Thyroid gland (tissue), 4 donors: Measurements from ENCODE around the gene CIZ1. TPM values are rescaled to one million over a fixed set of nuclear protein-coding genes. Genes with fewer than 3 reads are reported as not detected.
"Not testable (repeated sequence)": the region's sequence is repeated elsewhere in the genome, so short reads cannot be mapped to it uniquely, and the experiment has no call there.

Experiments
- DNase-seq, 2 donors: peaks; one replicate each; pipeline ENCODE4 v3.0.0-alpha.2; 2019
- H3K27ac ChIP-seq, 3 donors: fragments of 200-600 bp; sonication (generic); 1 replicate in 2 of 3; 2 replicates in 1 of 3; pipeline ENCODE4 v1.5.1; 2016 to 2019; ENCODE audit warnings: mild to moderate bottlenecking in 1 of 3, moderate library complexity in 1 of 3
- H3K27me3 ChIP-seq: fragments of 200-600 bp; sonication (generic); one replicate; pipeline ENCODE4 v1.5.1; 2019
- H3K36me3 ChIP-seq, 2 donors: fragments of 200-600 bp; sonication (generic); one replicate each; pipeline ENCODE4 v1.5.1; 2016 to 2019
- H3K4me1 ChIP-seq, 2 donors: fragments of 200-600 bp; sonication (generic); one replicate each; pipeline ENCODE4 v1.5.1; 2017 to 2019
- H3K4me3 ChIP-seq, 3 donors: fragments of 200-600 bp; sonication (generic); replicated peaks in 1 of 3; 1 replicate in 2 of 3; 2 replicates in 1 of 3; pipeline ENCODE4 v1.5.1; 2016; ENCODE audit warnings: mild to moderate bottlenecking in 1 of 3
- H3K9me3 ChIP-seq: fragments of 200-600 bp; sonication (generic); one replicate; pipeline ENCODE4 v1.5.1; 2017
- POLR2A ChIP-seq, 2 donors: fragments of 450-650 bp; IDR thresholded peaks; one replicate each; pipeline ENCODE4 v1.6.1; 2017; ENCODE audit warnings: antibody characterized with exemption in 2 of 2, mild to moderate bottlenecking in 2 of 2, moderate library complexity in 1 of 2
- WGBS, 2 donors: methylation state at CpG; one replicate each; pipeline ENCODE4 v1.1.5; 2017; 5-methylcytosine and 5-hydroxymethylcytosine counted together
- intact Hi-C: fragments of 100-400 bp; cut with DNase I; formaldehyde crosslinking; loops from one replicate; pipeline ENCODE4 v1.15.1; 2023
- total RNA-seq, 4 donors: library from RNA; depleted of rRNA; stranded (reverse); fragments of >200 nt; gene quantifications; one replicate each; pipeline ENCODE4 v1.2.3, GENCODE V29; 2016
- TF ChIP-seq, protein P1 (sequence below), 6 experiments: fragments of 200-600 bp in 3 of 6; fragments of 450-650 bp in 3 of 6; sonication (generic) in 3 of 6; IDR thresholded peaks; one replicate each; pipeline ENCODE4 v1.5.1; 2016 to 2019; ENCODE audit warnings: antibody characterized with exemption in 6 of 6, mild to moderate bottlenecking in 2 of 6, inconsistent platforms in 1 of 6, moderate library complexity in 1 of 6

The CIZ1 gene
- total RNA-seq, 4 donors from 2014 or later = 47.8 to 58.5 (median 52.7) TPM

GRCh38 chr9:128185979-128186965, 5.1 kb downstream of the CIZ1 start:
- Histone ChIP-seq H3K36me3 (peaks cover 11 to 22% of the 10 kb centered on the region in 2 donors), H3K4me1 (peaks cover 10% of the 10 kb centered on the region in 2 donors), H3K9me3 (no peaks in the 10 kb centered on the region), H3K4me3 (no peak overlapping the region), H3K27me3 (no peaks in the 10 kb centered on the region), H3K27ac (no peak overlapping the region)
- intact Hi-C loops = no loop called here
- 96 to 97% methylated on average over 11 of the region's 11 CpGs for WGBS, 2 donors
- TF ChIP-seq, protein P1, sequence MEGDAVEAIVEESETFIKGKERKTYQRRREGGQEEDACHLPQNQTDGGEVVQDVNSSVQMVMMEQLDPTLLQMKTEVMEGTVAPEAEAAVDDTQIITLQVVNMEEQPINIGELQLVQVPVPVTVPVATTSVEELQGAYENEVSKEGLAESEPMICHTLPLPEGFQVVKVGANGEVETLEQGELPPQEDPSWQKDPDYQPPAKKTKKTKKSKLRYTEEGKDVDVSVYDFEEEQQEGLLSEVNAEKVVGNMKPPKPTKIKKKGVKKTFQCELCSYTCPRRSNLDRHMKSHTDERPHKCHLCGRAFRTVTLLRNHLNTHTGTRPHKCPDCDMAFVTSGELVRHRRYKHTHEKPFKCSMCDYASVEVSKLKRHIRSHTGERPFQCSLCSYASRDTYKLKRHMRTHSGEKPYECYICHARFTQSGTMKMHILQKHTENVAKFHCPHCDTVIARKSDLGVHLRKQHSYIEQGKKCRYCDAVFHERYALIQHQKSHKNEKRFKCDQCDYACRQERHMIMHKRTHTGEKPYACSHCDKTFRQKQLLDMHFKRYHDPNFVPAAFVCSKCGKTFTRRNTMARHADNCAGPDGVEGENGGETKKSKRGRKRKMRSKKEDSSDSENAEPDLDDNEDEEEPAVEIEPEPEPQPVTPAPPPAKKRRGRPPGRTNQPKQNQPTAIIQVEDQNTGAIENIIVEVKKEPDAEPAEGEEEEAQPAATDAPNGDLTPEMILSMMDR (IDR thresholded peaks at IDR 0.05) = no peak
- no peak for TF ChIP-seq POLR2A (IDR thresholded peaks at IDR 0.05)
- DNase-seq = no peak

DNA sequence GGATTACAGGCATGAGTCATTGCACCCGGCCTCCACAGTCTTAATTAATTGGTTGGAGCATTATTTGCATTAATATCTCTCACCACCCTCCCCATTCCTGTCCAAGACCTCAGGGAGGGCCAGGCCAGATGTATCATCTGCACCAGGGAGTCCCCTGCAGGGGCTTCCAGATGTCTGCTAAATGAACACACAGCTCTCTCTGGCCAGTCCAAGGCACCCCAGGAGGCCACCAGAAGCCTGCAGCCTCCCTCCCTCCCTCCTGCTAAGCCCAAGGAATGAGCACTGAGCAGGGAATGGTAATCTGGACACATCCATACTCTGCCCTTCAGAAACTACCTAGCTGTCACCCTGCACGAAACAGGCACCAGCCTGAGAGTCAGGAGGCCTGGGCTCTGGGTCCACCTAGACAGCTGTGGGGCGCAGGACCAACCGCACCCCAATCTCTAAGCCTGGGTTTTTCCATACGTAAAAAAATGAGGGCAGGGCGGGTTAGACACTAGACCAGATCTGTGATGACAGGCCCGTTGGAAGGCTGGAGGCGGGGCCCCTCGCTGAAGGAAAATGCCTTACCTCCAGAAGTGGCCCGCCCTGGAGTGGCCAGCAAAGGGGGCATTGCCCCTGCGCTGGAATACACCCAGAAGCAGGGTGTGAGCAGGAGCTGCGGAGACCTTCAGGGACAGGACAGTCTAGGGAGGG, 8.3 kb downstream of the CIZ1 start:
- no peaks in the 10 kb centered on the region for H3K4me1 ChIP-seq
- intact Hi-C loops = no loop called here
- 88 to 98% methylated on average over 9 to 12 of the region's 12 CpGs for WGBS, 2 donors
- no peaks in the 10 kb centered on the region for H3K27me3 ChIP-seq
- no peaks in the 10 kb centered on the region for H3K9me3 ChIP-seq
- H3K36me3 ChIP-seq = peaks cover 27 to 44% of the 10 kb centered on the region in 2 donors
- TF ChIP-seq POLR2A (IDR thresholded peaks at IDR 0.05) = no peak
- TF ChIP-seq, protein P1 (IDR thresholded peaks at IDR 0.05) = no peak
- no peak for DNase-seq
- no peak overlapping the region for H3K27ac ChIP-seq
- no peak overlapping the region for H3K4me3 ChIP-seq

DNA sequence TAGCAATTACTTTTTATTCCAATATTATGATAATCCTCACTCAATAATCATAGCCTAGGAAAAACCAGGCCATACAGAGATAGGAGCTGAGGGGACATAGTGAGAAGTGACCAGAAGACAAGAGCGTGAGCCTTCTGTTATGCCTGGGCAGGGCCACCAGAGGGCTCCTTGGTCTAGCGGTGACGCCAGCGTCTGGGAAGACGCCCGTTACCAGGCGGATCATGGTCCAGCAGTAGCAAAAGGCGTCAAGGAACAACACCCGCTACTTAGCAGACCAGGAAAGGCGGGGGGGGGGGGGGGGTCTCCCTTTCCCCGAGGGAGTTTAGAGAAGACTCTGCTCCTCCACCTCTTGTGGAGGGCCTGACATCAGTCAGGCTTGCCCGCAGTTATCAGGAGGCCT, 9.9 kb downstream of the CIZ1 start:
- H3K4me1 ChIP-seq, H3K9me3 ChIP-seq, H3K4me3 ChIP-seq, H3K27ac ChIP-seq, H3K27me3 ChIP-seq, intact Hi-C loops: not testable (repeated sequence)
- TF ChIP-seq, protein P1 (IDR thresholded peaks at IDR 0.05) = peak in 4 of 6 experiments; percentile 28 to 49 (median 42)
- WGBS, 2 donors = 28 to 29% methylated on average over 9 to 10 of the region's 12 CpGs
- DNase-seq = peak; percentile 57
- peaks cover 39 to 58% of the 10 kb centered on the region in 2 donors for H3K36me3 ChIP-seq

GRCh38 chr9:128180447-128180846, 10.9 kb downstream of the CIZ1 start:
- intact Hi-C loops = no loop called here
- TF ChIP-seq POLR2A (IDR thresholded peaks at IDR 0.05) = no peak
- TF ChIP-seq, protein P1 (IDR thresholded peaks at IDR 0.05) = no peak
- 92 to 96% methylated on average over 5 to 8 of the region's 8 CpGs for WGBS, 2 donors
- DNase-seq = no peak
- Histone ChIP-seq H3K4me1 (no peaks in the 10 kb centered on the region), H3K9me3 (no peaks in the 10 kb centered on the region), H3K27me3 (no peaks in the 10 kb centered on the region), H3K36me3 (peaks cover 46 to 66% of the 10 kb centered on the region in 2 donors), H3K4me3 (no peak overlapping the region), H3K27ac (no peak overlapping the region)
